ENCODE data around the gene C1orf210. TPM values are rescaled to one million over a fixed set of nuclear protein-coding genes. Genes with fewer than 3 reads are reported as not detected.

C1orf210 gene
- total and polyA plus RNA-seq, 2 donors = 0.66 to 3.1 TPM

DNA sequence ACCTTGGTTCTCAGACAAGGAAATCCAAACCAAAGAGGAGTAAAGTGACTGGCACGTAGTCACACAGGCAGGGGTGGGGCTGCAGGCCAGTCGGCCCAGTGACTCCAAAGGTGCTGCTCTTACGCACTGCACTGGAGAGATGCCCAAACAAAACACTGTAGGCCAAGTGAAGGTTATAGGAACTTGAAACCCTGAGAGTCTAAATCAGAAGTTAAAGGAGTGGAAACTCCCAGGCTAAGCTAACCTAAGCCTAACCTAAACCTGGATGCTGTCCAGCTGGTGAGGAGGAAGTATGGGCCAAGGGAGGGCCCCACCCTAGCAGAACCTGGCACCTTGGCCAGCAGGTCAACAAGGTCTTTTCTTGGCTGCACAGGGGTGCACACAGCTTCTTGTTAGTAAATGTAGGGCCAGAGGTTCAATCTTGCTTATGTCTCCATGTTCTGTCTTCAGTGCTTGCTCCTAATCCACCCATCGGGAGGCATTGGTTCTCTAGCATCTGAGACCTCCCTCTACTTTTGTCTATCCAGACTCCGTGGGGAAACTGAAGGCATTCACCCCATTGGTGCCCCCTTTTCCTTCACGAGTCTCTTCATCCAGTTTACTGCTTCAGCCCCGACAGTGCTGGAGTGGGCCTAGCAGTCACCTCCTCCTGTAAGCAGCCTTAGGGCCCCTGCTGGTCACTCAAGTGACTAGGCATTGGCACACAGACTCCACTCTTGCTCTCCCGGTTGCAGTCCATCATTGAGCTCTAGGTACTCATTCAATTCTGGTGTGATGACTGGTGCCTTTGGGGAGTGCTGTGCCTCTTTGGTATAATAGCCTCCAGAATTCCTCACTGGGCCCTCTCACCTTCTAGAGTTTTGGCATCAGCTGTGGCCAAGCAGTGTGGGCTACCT is 28.5 kb downstream of the C1orf210 start:
- no peak overlapping the region for H3K27ac ChIP-seq (ENCODE audit: low read depth in 1 of 2, low read length in 1 of 2)
- peaks cover 0 to 10% of the 10 kb centered on the region in 2 donors for H3K9me3 ChIP-seq (ENCODE audit: control insufficient read depth in 2 of 2, insufficient read depth in 1 of 2, low read length in 1 of 2)
- no peaks in the 10 kb centered on the region for H3K27me3 ChIP-seq (ENCODE audit: control insufficient read depth in 2 of 2, insufficient read depth in 1 of 2, low read length in 1 of 2)
- no peak overlapping the region for H3K4me3 ChIP-seq (ENCODE audit: low read length in 2 of 2)
- no peaks in the 10 kb centered on the region for H3K36me3 ChIP-seq (ENCODE audit: control insufficient read depth in 2 of 2, insufficient read depth in 2 of 2, low read length in 1 of 2)
- H3K4me1 ChIP-seq (ENCODE audit: control insufficient read depth in 2 of 2, insufficient read depth in 2 of 2, low read length in 2 of 2) = no peaks in the 10 kb centered on the region
- WGBS = 94% methylated on average over 8 of the region's 8 CpGs
- no peak for DNase-seq (ENCODE audit: low read depth in 6 of 9, low spot score in 9 of 9)

DNA sequence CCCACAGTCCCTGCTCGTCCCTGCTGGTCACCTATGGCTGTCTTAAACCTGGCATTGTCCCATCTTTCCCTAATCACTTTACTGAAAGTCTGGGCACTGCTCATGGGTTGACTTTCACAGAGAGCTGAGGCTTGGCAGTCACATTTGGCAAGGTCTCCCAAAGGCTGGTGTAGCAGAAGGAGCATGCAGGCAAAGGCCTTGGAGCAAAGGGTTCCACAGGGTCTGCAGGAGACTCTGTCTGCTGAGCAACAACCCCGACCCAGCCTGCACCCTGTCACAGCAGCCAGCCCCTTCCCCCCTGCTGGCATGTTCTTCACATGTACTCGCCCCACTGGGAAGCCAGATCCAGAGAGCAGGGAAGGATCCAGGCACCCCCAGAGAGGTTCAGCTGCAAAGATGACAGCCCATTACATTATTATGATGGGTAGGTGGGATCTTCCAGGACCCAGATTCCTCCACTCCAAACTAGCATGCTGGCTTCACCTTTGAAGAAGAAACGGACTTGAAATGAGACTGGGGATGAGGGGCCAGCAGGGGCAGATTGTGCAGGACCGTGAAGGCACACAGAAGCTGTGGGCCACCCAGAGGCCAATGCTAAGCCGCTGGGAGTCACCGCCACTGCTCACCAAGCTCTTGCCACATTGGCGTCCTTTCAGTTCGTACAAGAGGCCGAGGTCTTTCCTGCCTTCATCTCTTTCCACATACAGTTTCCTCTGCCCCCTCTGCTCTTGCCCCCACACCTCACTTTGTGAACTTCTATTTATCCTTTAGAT is 29.8 kb downstream of the C1orf210 start:
- DNase-seq (ENCODE audit: low read depth in 6 of 9, low spot score in 9 of 9) = no peak
- no peaks in the 10 kb centered on the region for H3K36me3 ChIP-seq (ENCODE audit: control insufficient read depth in 2 of 2, insufficient read depth in 2 of 2, low read length in 1 of 2)
- no peaks in the 10 kb centered on the region for H3K27me3 ChIP-seq (ENCODE audit: control insufficient read depth in 2 of 2, insufficient read depth in 1 of 2, low read length in 1 of 2)
- H3K4me1 ChIP-seq (ENCODE audit: control insufficient read depth in 2 of 2, insufficient read depth in 2 of 2, low read length in 2 of 2) = no peaks in the 10 kb centered on the region
- no peak overlapping the region for H3K4me3 ChIP-seq (ENCODE audit: low read length in 2 of 2)
- no peak overlapping the region for H3K27ac ChIP-seq (ENCODE audit: low read depth in 1 of 2, low read length in 1 of 2)
- H3K9me3 ChIP-seq (ENCODE audit: control insufficient read depth in 2 of 2, insufficient read depth in 1 of 2, low read length in 1 of 2) = peaks cover 0 to 10% of the 10 kb centered on the region in 2 donors
- WGBS = 92% methylated on average over 10 of the region's 10 CpGs

DNA sequence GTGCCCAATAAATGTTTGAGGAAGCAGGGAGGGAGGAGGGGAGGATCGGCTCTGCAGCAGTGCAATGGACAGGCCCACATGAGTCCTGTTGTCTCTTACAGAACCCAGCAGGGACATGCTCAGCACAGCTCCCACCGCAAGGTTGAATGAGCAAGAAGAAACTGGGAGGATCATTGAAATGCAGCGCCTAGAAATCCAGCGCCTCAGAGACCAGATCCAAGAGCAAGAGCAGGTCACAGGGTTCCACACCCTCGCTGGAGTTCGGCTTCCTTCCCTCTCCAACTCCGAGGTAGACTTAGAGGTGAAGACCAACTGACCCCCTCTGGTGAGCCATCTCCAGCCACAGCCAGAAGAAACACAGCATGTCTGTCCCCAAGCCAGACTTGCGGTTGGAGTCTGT is 31.5 kb downstream of the C1orf210 start:
- DNase-seq (ENCODE audit: low read depth in 6 of 9, low spot score in 9 of 9) = no peak
- no peak overlapping the region for H3K27ac ChIP-seq (ENCODE audit: low read depth in 1 of 2, low read length in 1 of 2)
- no peaks in the 10 kb centered on the region for H3K4me1 ChIP-seq (ENCODE audit: control insufficient read depth in 2 of 2, insufficient read depth in 2 of 2, low read length in 2 of 2)
- 97% methylated on average over 8 of the region's 8 CpGs for WGBS
- no peak overlapping the region for H3K4me3 ChIP-seq (ENCODE audit: low read length in 2 of 2)
- H3K27me3 ChIP-seq (ENCODE audit: control insufficient read depth in 2 of 2, insufficient read depth in 1 of 2, low read length in 1 of 2) = no peaks in the 10 kb centered on the region
- H3K9me3 ChIP-seq (ENCODE audit: control insufficient read depth in 2 of 2, insufficient read depth in 1 of 2, low read length in 1 of 2) = peaks cover 0 to 10% of the 10 kb centered on the region in 2 donors
- no peaks in the 10 kb centered on the region for H3K36me3 ChIP-seq (ENCODE audit: control insufficient read depth in 2 of 2, insufficient read depth in 2 of 2, low read length in 1 of 2)

DNA sequence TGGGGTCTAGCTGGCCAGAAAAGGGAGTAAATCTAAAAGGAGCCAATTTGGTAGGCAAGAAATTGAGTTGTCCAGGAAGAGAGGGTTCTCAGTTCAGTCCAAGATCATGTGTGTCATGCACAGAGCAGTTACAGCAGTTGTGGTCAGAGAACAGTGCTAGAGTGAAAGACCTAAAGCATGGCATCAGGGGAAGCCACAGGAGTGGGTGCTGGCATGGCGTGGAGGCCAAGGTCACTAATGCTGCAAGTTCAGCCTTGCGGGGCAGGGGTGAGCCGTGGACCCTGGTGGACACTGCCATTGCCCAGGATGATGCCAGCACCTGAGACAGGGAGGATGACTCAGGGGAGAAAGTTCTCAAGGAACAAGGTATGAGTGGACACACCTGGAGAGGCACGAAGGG is 32.2 kb downstream of the C1orf210 start:
- no peaks in the 10 kb centered on the region for H3K27me3 ChIP-seq (ENCODE audit: control insufficient read depth in 2 of 2, insufficient read depth in 1 of 2, low read length in 1 of 2)

DNA sequence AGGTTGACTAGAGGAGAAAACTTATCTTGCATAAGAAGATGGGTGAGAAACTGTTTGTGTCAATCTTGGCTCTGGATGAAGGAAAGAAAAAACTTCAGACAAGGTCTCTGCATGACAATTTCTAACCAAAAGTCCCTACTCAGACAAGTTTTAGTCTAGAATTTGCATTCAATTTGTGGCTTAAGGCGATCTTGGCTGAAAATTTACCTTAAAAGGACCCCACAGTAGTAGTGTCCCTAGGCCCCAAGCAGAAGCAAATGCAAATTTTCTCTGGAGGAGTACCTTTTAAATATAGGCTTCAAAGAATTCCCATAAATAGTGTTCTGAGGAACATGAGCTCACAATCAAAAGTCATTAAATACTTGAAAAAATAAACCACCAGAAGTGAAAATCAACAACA is 33.2 kb downstream of the C1orf210 start:
- DNase-seq (ENCODE audit: low read depth in 6 of 9, low spot score in 9 of 9) = no peak
- WGBS = 91% methylated on average over 1 of the region's 1 CpG
- no peaks in the 10 kb centered on the region for H3K4me1 ChIP-seq (ENCODE audit: control insufficient read depth in 2 of 2, insufficient read depth in 2 of 2, low read length in 2 of 2)
- no peak overlapping the region for H3K27ac ChIP-seq (ENCODE audit: low read depth in 1 of 2, low read length in 1 of 2)
- no peaks in the 10 kb centered on the region for H3K9me3 ChIP-seq (ENCODE audit: control insufficient read depth in 2 of 2, insufficient read depth in 1 of 2, low read length in 1 of 2)
- no peak overlapping the region for H3K4me3 ChIP-seq (ENCODE audit: low read length in 2 of 2)
- no peaks in the 10 kb centered on the region for H3K36me3 ChIP-seq (ENCODE audit: control insufficient read depth in 2 of 2, insufficient read depth in 2 of 2, low read length in 1 of 2)
- H3K27me3 ChIP-seq (ENCODE audit: control insufficient read depth in 2 of 2, insufficient read depth in 1 of 2, low read length in 1 of 2) = no peaks in the 10 kb centered on the region

More for the DNA sequence above, 32.2 kb downstream of the C1orf210 start:
- DNase-seq (ENCODE audit: low read depth in 6 of 9, low spot score in 9 of 9) = no peak
- no peaks in the 10 kb centered on the region for H3K36me3 ChIP-seq (ENCODE audit: control insufficient read depth in 2 of 2, insufficient read depth in 2 of 2, low read length in 1 of 2)
- H3K4me1 ChIP-seq (ENCODE audit: control insufficient read depth in 2 of 2, insufficient read depth in 2 of 2, low read length in 2 of 2) = no peaks in the 10 kb centered on the region
- H3K27ac ChIP-seq (ENCODE audit: low read depth in 1 of 2, low read length in 1 of 2) = no peak overlapping the region
- peaks cover 0 to 7% of the 10 kb centered on the region in 2 donors for H3K9me3 ChIP-seq (ENCODE audit: control insufficient read depth in 2 of 2, insufficient read depth in 1 of 2, low read length in 1 of 2)
- WGBS = 97% methylated on average over 4 of the region's 4 CpGs
- no peak overlapping the region for H3K4me3 ChIP-seq (ENCODE audit: low read length in 2 of 2)

DNA sequence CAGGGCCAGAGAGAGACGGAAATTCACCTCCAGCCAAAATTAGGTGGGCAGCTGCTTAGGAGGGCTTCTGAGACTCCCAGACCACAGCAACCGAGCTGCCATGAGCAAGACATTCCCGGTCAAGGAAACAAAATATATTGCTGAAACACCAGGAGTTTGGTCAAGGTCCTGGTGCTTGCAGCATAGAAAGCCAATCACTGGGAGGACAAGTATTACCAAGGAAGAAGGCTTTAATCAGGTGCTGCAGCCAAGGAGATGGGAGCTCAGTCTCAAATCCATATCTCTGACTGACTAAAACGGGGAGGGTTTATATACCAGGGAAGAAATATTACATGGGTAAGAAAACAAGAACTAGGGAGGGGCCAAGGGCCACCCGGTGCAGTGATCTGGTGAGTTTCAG is 34.4 kb downstream of the C1orf210 start:
- H3K27ac ChIP-seq (ENCODE audit: low read depth in 1 of 2, low read length in 1 of 2) = no peak overlapping the region
- H3K36me3 ChIP-seq (ENCODE audit: control insufficient read depth in 2 of 2, insufficient read depth in 2 of 2, low read length in 1 of 2) = no peaks in the 10 kb centered on the region
- H3K27me3 ChIP-seq (ENCODE audit: control insufficient read depth in 2 of 2, insufficient read depth in 1 of 2, low read length in 1 of 2) = no peaks in the 10 kb centered on the region
- no peak for DNase-seq (ENCODE audit: low read depth in 6 of 9, low spot score in 9 of 9)
- H3K9me3 ChIP-seq (ENCODE audit: control insufficient read depth in 2 of 2, insufficient read depth in 1 of 2, low read length in 1 of 2) = no peaks in the 10 kb centered on the region
- H3K4me3 ChIP-seq (ENCODE audit: low read length in 2 of 2) = no peak overlapping the region
- WGBS = 95% methylated on average over 5 of the region's 5 CpGs
- H3K4me1 ChIP-seq (ENCODE audit: control insufficient read depth in 2 of 2, insufficient read depth in 2 of 2, low read length in 2 of 2) = no peaks in the 10 kb centered on the region

DNA sequence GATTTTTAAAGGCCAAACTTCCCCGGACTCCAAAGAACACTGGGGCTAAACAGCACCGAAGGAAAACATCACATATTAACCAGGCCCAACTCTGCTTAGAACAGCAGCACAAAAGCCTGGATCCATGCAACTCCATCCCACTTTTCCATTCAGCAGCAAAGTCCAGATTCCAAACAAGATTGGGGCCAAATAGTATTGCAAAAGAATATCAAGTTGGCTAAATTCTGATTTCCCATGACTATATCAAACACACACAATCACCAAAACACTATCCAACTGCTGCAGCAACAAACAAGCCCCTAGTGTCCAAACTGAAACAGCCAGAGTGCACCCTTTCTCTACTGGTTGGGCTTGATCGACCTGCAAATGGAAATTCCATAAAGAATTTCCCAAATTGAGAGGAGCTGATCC is 35.0 kb downstream of the C1orf210 start:
- Histone ChIP-seq H3K4me3 (ENCODE audit: low read length in 2 of 2) (no peak overlapping the region), H3K27ac (ENCODE audit: low read depth in 1 of 2, low read length in 1 of 2) (no peak overlapping the region), H3K27me3 (ENCODE audit: control insufficient read depth in 2 of 2, insufficient read depth in 1 of 2, low read length in 1 of 2) (no peaks in the 10 kb centered on the region), H3K36me3 (ENCODE audit: control insufficient read depth in 2 of 2, insufficient read depth in 2 of 2, low read length in 1 of 2) (no peaks in the 10 kb centered on the region), H3K9me3 (ENCODE audit: control insufficient read depth in 2 of 2, insufficient read depth in 1 of 2, low read length in 1 of 2) (no peaks in the 10 kb centered on the region), H3K4me1 (ENCODE audit: control insufficient read depth in 2 of 2, insufficient read depth in 2 of 2, low read length in 2 of 2) (no peaks in the 10 kb centered on the region)
- 93% methylated on average over 3 of the region's 3 CpGs for WGBS
- no peak for DNase-seq (ENCODE audit: low read depth in 6 of 9, low spot score in 9 of 9)

DNA sequence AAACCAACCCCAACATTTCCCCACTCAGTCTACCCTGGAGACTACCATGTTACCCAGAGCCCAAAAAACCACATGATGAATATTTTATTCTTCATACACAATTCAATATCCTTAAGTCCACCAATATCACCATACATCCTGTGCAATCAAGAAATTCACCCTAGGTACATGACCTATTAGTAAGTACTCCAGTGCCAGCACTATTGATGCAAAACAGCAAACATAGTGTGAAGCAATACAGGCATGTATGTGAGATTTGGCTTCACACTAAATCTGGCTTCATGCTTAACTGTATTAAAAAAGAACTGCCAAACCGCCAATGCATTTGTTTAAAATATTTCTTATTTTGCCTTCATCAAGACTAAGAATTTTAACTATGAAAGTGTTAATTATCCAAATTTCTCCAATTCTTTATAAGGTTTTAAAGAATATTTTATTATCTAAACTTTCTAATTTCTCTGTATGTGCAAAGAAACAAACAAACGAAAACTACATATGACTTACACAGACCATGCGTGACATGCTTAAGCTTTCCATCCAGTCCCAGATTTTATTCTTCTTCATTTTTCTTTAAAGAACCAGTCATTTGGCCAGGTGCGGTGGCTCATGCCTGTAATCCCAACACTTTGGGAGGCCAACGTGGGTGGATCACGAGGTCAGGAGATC is 38.0 kb downstream of the C1orf210 start:
- Histone ChIP-seq H3K9me3 (ENCODE audit: control insufficient read depth in 2 of 2, insufficient read depth in 1 of 2, low read length in 1 of 2) (peaks cover 0 to 4% of the 10 kb centered on the region in 2 donors), H3K4me1 (ENCODE audit: control insufficient read depth in 2 of 2, insufficient read depth in 2 of 2, low read length in 2 of 2) (no peaks in the 10 kb centered on the region), H3K27me3 (ENCODE audit: control insufficient read depth in 2 of 2, insufficient read depth in 1 of 2, low read length in 1 of 2) (no peaks in the 10 kb centered on the region), H3K4me3 (ENCODE audit: low read length in 2 of 2) (no peak overlapping the region), H3K36me3 (ENCODE audit: control insufficient read depth in 2 of 2, insufficient read depth in 2 of 2, low read length in 1 of 2) (no peaks in the 10 kb centered on the region), H3K27ac (ENCODE audit: low read depth in 1 of 2, low read length in 1 of 2) (no peak overlapping the region)
- WGBS = 91% methylated on average over 6 of the region's 6 CpGs
- no peak for DNase-seq (ENCODE audit: low read depth in 6 of 9, low spot score in 9 of 9)

All from thymus (tissue), 11 donors.